ENCODE measurements around the gene A3GALT2.

A3GALT2 gene

GRCh38 chr1:33351281-33351660 lies 30.4 kb upstream of the A3GALT2 start:
- H3K27ac ChIP-seq, result no peak overlapping the region

GRCh38 chr1:33350611-33351280 lies 29.8 kb upstream of the A3GALT2 start:
- DNase-seq (ENCODE audit: low spot score), result peak; percentile 68
- peak overlapping the region; percentile 87 to 99 for H3K27ac ChIP-seq
- no peak for TF ChIP-seq CTCF (IDR thresholded peaks at IDR 0.05)

More at GRCh38 chr1:33351281-33351660, 30.4 kb upstream of the A3GALT2 start:
- H3K4me3 ChIP-seq, result no peak overlapping the region
- no peak for TF ChIP-seq CTCF (IDR thresholded peaks at IDR 0.05)
- DNase-seq (ENCODE audit: low spot score), result peak; percentile 36

GRCh38 chr1:33349778-33350610 lies 29.1 kb upstream of the A3GALT2 start:
- Histone ChIP-seq H3K4me3 (peak overlapping the region; percentile 86), H3K27ac (peak overlapping the region; percentile 87 to 99)
- TF ChIP-seq CTCF (IDR thresholded peaks at IDR 0.05), result no peak
- DNase-seq (ENCODE audit: low spot score), result peak; percentile 92

More at GRCh38 chr1:33350611-33351280, 29.8 kb upstream of the A3GALT2 start:
- H3K4me3 ChIP-seq, result peak overlapping the region; percentile 86

GRCh38 chr1:33349081-33349759 lies 28.3 kb upstream of the A3GALT2 start:
- TF ChIP-seq CTCF (IDR thresholded peaks at IDR 0.05), result no peak
- H3K27ac ChIP-seq, result peak overlapping the region; percentile 99
- peak overlapping the region; percentile 86 for H3K4me3 ChIP-seq
- DNase-seq (ENCODE audit: low spot score), result peak; percentile 80

GRCh38 chr1:33348676-33349080 lies 27.8 kb upstream of the A3GALT2 start:
- no peak for TF ChIP-seq CTCF (IDR thresholded peaks at IDR 0.05)
- DNase-seq (ENCODE audit: low spot score), result peak; percentile 70
- H3K4me3 ChIP-seq, result peak overlapping the region; percentile 86
- H3K27ac ChIP-seq, result peak overlapping the region; percentile 99

- Histone ChIP-seq H3K4me3 (peak overlapping the region; percentile 86), H3K27ac (peak overlapping the region; percentile 99)
- no peak for TF ChIP-seq CTCF (IDR thresholded peaks at IDR 0.05)
- peak; percentile 66 for DNase-seq (ENCODE audit: low spot score)
These were observed 27.3 kb upstream of the A3GALT2 start for GRCh38 chr1:33348194-33348593.
